GM19043 (cell line): ENCODE results near the gene EFNB1.

Experiments
- ATAC-seq: cut with Tn5 transposase; IDR thresholded peaks from one replicate; pipeline ENCODE4 v1.9.1; 2021; ENCODE audit warnings: low read depth; ENCODE audit not compliant: unreplicated experiment

The EFNB1 gene

GRCh38 chrX:68842781-68843581, 14.2 kb downstream of the EFNB1 start:
- ATAC-seq, result no peak

GRCh38 chrX:68843992-68844391, 15.2 kb downstream of the EFNB1 start:
- no peak for ATAC-seq

- ATAC-seq, result no peak
These were observed 15.8 kb downstream of the EFNB1 start for GRCh38 chrX:68844581-68844980.

- no peak for ATAC-seq
These were observed 17.7 kb downstream of the EFNB1 start for GRCh38 chrX:68846536-68846935.

- no peak for ATAC-seq
These were observed 18.4 kb downstream of the EFNB1 start for GRCh38 chrX:68847172-68847571.

GRCh38 chrX:68848189-68848940, 19.5 kb downstream of the EFNB1 start:
- no peak for ATAC-seq

- ATAC-seq, result no peak
These were observed 22.3 kb downstream of the EFNB1 start for GRCh38 chrX:68851082-68851481.

- no peak for ATAC-seq
These were observed 23.2 kb downstream of the EFNB1 start for GRCh38 chrX:68852046-68852445.

GRCh38 chrX:68853665-68854251, 24.9 kb downstream of the EFNB1 start:
- ATAC-seq, result no peak

GRCh38 chrX:68865300-68865699, 36.5 kb downstream of the EFNB1 start:
- ATAC-seq, result no peak

- no peak for ATAC-seq
These were observed 37.1 kb downstream of the EFNB1 start for GRCh38 chrX:68865926-68866325.

- no peak for ATAC-seq
These were observed 38.8 kb downstream of the EFNB1 start for GRCh38 chrX:68867458-68868112.

GRCh38 chrX:68868316-68868715, 39.5 kb downstream of the EFNB1 start:
- ATAC-seq, result no peak

- ATAC-seq, result no peak
These were observed 40.3 kb downstream of the EFNB1 start for GRCh38 chrX:68868902-68869800.

GRCh38 chrX:68870357-68870756, 41.5 kb downstream of the EFNB1 start:
- ATAC-seq, result no peak

- ATAC-seq, result no peak
These were observed 43.4 kb downstream of the EFNB1 start for GRCh38 chrX:68872171-68872570.

- no peak for ATAC-seq
These were observed 45.3 kb downstream of the EFNB1 start for GRCh38 chrX:68874076-68874475.

GRCh38 chrX:68876731-68877130, 47.9 kb downstream of the EFNB1 start:
- no peak for ATAC-seq

- no peak for ATAC-seq
These were observed 48.8 kb downstream of the EFNB1 start for GRCh38 chrX:68877606-68878005.
